SK-N-SH (cell line): ENCODE results near the gene ZBTB7A. TPM values are rescaled to one million over a fixed set of nuclear protein-coding genes. Genes with fewer than 3 reads are reported as not detected.

Experiments used
- CTCF ChIA-PET: fragments of 300-600, 350-600 bp; formaldehyde crosslinking; extraction: SDS; loops from one replicate; lab custom pipeline; 2021; lab: Yijun Ruan, JAX
- POLR2A ChIA-PET: fragments of 350-600 bp; sonication (Branson Sonifier 250); formaldehyde crosslinking; extraction: SDS; loops from one replicate; lab custom pipeline; 2020; ENCODE audit warnings: antibody characterized with exemption, inconsistent platforms; lab: Yijun Ruan, JAX
- DNase-seq: peaks from one replicate; pipeline ENCODE4 v3.0.0; 2012
- H2AFZ ChIP-seq: fragments of 200-600 bp; sonication (generic); 2 replicates; pipeline ENCODE4 v1.8.1; 2016; ENCODE audit warnings: antibody characterized with exemption, mild to moderate bottlenecking, low read depth
- H3F3A ChIP-seq: fragments of 200-600 bp; sonication (generic); replicated peaks from 2 replicates; pipeline ENCODE3; 2016; ENCODE audit warnings: antibody characterized with exemption, mild to moderate bottlenecking; ENCODE audit not compliant: insufficient read depth
- H3K27ac ChIP-seq, 2 experiments: fragments of 200-500 bp in 1 of 2; fragments of 200-600 bp in 1 of 2; sonication (Bioruptor generic) in 1 of 2; sonication (generic), shearing (Covaris generic) in 1 of 2; 2 replicates each; pipeline versions ENCODE4 v1.5.1 to v1.6.1; 2014 to 2016; ENCODE audit warnings: low read depth in 2 of 2, inconsistent platforms in 1 of 2, low read length in 1 of 2, mild to moderate bottlenecking in 1 of 2, mixed read lengths in 1 of 2
- H3K27me3 ChIP-seq: fragments of 200-600 bp; sonication (generic), shearing (Covaris generic); 2 replicates; pipeline ENCODE4 v1.6.1; 2016; ENCODE audit warnings: mixed run types; ENCODE audit not compliant: insufficient read depth
- H3K36me3 ChIP-seq, 2 experiments: fragments of 200-500 bp in 1 of 2; fragments of 200-600 bp in 1 of 2; sonication (Bioruptor generic) in 1 of 2; sonication (generic) in 1 of 2; replicated peaks in 1 of 2; 2 replicates each; pipeline versions ENCODE3 to v1.5.1; 2014 to 2016; ENCODE audit warnings: low read length in 1 of 2, mild to moderate bottlenecking in 1 of 2; ENCODE audit not compliant: insufficient read depth in 2 of 2, control insufficient read depth in 1 of 2
- H3K4me1 ChIP-seq, 2 experiments: fragments of 200-500 bp in 1 of 2; fragments of 200-600 bp in 1 of 2; sonication (Bioruptor generic) in 1 of 2; sonication (generic), shearing (Covaris generic) in 1 of 2; 2 replicates each; pipeline versions ENCODE4 v1.5.1 to v1.6.1; 2014 to 2016; ENCODE audit warnings: low read depth in 1 of 2, low read length in 1 of 2, mixed run types in 1 of 2; ENCODE audit not compliant: insufficient read depth in 2 of 2, control insufficient read depth in 1 of 2
- H3K4me2 ChIP-seq: fragments of 200-600 bp; sonication (generic), shearing (Covaris generic); 2 replicates; pipeline ENCODE4 v1.6.1; 2017; ENCODE audit warnings: mixed run types
- H3K4me3 ChIP-seq, 2 experiments: fragments of 200-500 bp in 1 of 2; fragments of 200-600 bp in 1 of 2; sonication (Bioruptor generic) in 1 of 2; sonication (generic), shearing (Covaris generic) in 1 of 2; 2 replicates each; pipeline versions ENCODE4 v1.5.1 to v1.8.1; 2014 to 2016; ENCODE audit warnings: low read depth in 2 of 2, inconsistent platforms in 1 of 2, low read length in 1 of 2, mild to moderate bottlenecking in 1 of 2, mixed read lengths in 1 of 2, moderate library complexity in 1 of 2
- H3K79me2 ChIP-seq: fragments of 200-600 bp; sonication (generic); 2 replicates; pipeline ENCODE4 v1.8.1; 2017; ENCODE audit warnings: mild to moderate bottlenecking; ENCODE audit not compliant: insufficient read depth
- H3K9ac ChIP-seq: fragments of 200-600 bp; sonication (generic); 2 replicates; pipeline ENCODE4 v1.6.1; 2017; ENCODE audit warnings: mixed run types
- H3K9me2 ChIP-seq: fragments of 200-600 bp; sonication (generic); 2 replicates; pipeline ENCODE4 v1.6.1; 2017; ENCODE audit warnings: mixed run types
- H3K9me3 ChIP-seq: fragments of 200-600 bp; sonication (generic); 2 replicates; pipeline ENCODE4 v1.6.1; 2017; ENCODE audit warnings: mixed run types, mild to moderate bottlenecking, moderate library complexity
- H4K20me1 ChIP-seq: fragments of 200-600 bp; sonication (generic); 2 replicates; pipeline ENCODE4 v1.6.1; 2017; ENCODE audit warnings: mild to moderate bottlenecking, mixed run types; ENCODE audit not compliant: insufficient read depth
- CTCF ChIP-seq: fragments of 200-600 bp; sonication (generic); IDR thresholded peaks from 2 replicates; pipeline ENCODE4 v1.6.1; 2017; ENCODE audit warnings: antibody characterized with exemption, mild to moderate bottlenecking, moderate library complexity
- ELF1 ChIP-seq: IDR thresholded peaks from 2 replicates; pipeline ENCODE4 v1.4.0; 2012
- FOXJ3 ChIP-seq: sonication (generic); formaldehyde crosslinking; IDR thresholded peaks from 2 replicates; pipeline ENCODE4 v1.5.1; 2020; ENCODE audit warnings: mild to moderate bottlenecking, missing genetic modification reagents
- GABPA ChIP-seq: IDR thresholded peaks from 2 replicates; pipeline ENCODE4 v1.4.0; 2012; ENCODE audit warnings: low read depth, mild to moderate bottlenecking
- GATA2 ChIP-seq: sonication (generic); formaldehyde crosslinking; IDR thresholded peaks from 2 replicates; pipeline ENCODE4 v1.5.0; 2020; ENCODE audit warnings: mild to moderate bottlenecking, missing genetic modification reagents
- MEF2A ChIP-seq: IDR thresholded peaks from 2 replicates; pipeline ENCODE4 v1.4.0; 2012; ENCODE audit warnings: low read depth, borderline replicate concordance
- NRF1 ChIP-seq: IDR thresholded peaks from 2 replicates; pipeline ENCODE4 v1.6.1; 2012; ENCODE audit warnings: low read depth, mild to moderate bottlenecking, low read length
- RAD21 ChIP-seq: IDR thresholded peaks from 2 replicates; pipeline ENCODE4 v1.6.1; 2012; ENCODE audit warnings: mild to moderate bottlenecking, low read length
- RFX5 ChIP-seq: IDR thresholded peaks from 2 replicates; pipeline ENCODE4 v1.6.1; 2012; ENCODE audit warnings: mild to moderate bottlenecking, improper control_type of control experiment, low read length
- RXRA ChIP-seq: IDR thresholded peaks from 2 replicates; pipeline ENCODE4 v1.4.0; 2012; ENCODE audit warnings: low read depth, mild to moderate bottlenecking, borderline replicate concordance
- SIN3A ChIP-seq: IDR thresholded peaks from 2 replicates; pipeline ENCODE4 v1.6.1; 2012; ENCODE audit warnings: low read depth, mild to moderate bottlenecking, low read length, moderate library complexity, borderline replicate concordance
- TAF1 ChIP-seq: IDR thresholded peaks from 2 replicates; pipeline ENCODE4 v1.6.1; 2012; ENCODE audit warnings: low read depth, mild to moderate bottlenecking, low read length, moderate library complexity, borderline replicate concordance
- TCF12 ChIP-seq: IDR thresholded peaks from 2 replicates; pipeline ENCODE4 v1.4.0; 2012
- TEAD4 ChIP-seq: IDR thresholded peaks from 2 replicates; pipeline ENCODE4 v1.4.0; 2012; ENCODE audit warnings: mild to moderate bottlenecking, borderline replicate concordance; ENCODE audit not compliant: insufficient read depth
- WGBS: methylation state at CpG from one replicate; pipeline ENCODE4 v1.1.6; 2017; ENCODE audit warnings: low lambda C conversion rate; 5-methylcytosine and 5-hydroxymethylcytosine counted together
- polyA plus RNA-seq, 3 experiments: library from polyadenylated mRNA; depleted of rRNA; stranded (reverse); fragments of >200 nt; gene quantifications; 2 replicates each; pipeline ENCODE4 v1.2.3, GENCODE V29; 2012
- TF ChIP-seq, protein P1 (sequence below): IDR thresholded peaks from 2 replicates; pipeline ENCODE4; 2012
- TF ChIP-seq, protein P2 (sequence below): IDR thresholded peaks from 2 replicates; pipeline ENCODE4 v1.4.0; 2012; ENCODE audit warnings: low read depth, borderline replicate concordance
- TF ChIP-seq, protein P3 (sequence below): IDR thresholded peaks from 2 replicates; pipeline ENCODE4 v1.4.0; 2012; ENCODE audit warnings: low read depth, borderline replicate concordance
- TF ChIP-seq, protein P4 (sequence below): fragments of 150-350 bp; IDR thresholded peaks from 2 replicates; pipeline ENCODE4 v1.6.1; 2016; ENCODE audit warnings: mild to moderate bottlenecking, low read depth, low read length

ZBTB7A gene
- polyA plus RNA-seq, 1 of the 3 experiments (the other 2 are of a cell fraction): 7.4 TPM

- H4K20me1 ChIP-seq: peaks cover 24% of the 10 kb centered on the region
- no peaks in the 10 kb centered on the region for H3K9me2 ChIP-seq
- H3K9me3 ChIP-seq: no peaks in the 10 kb centered on the region
- ChIA-PET CTCF (no interaction called here), POLR2A (no interaction called here)
- H3K4me3 ChIP-seq: peak overlapping the region; percentile 76 to 80
- peaks cover 4% of the 10 kb centered on the region for H3F3A ChIP-seq
- H3K9ac ChIP-seq: peak overlapping the region; percentile 87
- peaks cover 29% of the 10 kb centered on the region for H3K79me2 ChIP-seq
- peak overlapping the region; percentile 63 to 90; a peak in 3 of 4 replicates for H3K27ac ChIP-seq
- H3K4me1 ChIP-seq: peaks cover 0 to 16% of the 10 kb centered on the region in 2 experiments; a peak in 1 of 4 replicates
- WGBS: 7% methylated on average over 9 of the region's 58 CpGs
- DNase-seq: peak; percentile 84
- peak overlapping the region; percentile 88 for H3K4me2 ChIP-seq
- no peaks in the 10 kb centered on the region for H3K27me3 ChIP-seq
- H3K36me3 ChIP-seq: peaks cover 3 to 6% of the 10 kb centered on the region in 2 experiments
- TF ChIP-seq, protein P1, sequence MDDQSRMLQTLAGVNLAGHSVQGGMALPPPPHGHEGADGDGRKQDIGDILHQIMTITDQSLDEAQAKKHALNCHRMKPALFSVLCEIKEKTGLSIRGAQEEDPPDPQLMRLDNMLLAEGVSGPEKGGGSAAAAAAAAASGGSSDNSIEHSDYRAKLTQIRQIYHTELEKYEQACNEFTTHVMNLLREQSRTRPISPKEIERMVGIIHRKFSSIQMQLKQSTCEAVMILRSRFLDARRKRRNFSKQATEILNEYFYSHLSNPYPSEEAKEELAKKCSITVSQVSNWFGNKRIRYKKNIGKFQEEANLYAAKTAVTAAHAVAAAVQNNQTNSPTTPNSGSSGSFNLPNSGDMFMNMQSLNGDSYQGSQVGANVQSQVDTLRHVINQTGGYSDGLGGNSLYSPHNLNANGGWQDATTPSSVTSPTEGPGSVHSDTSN: no peak
- TF ChIP-seq GABPA: no peak
- no peak for TF ChIP-seq RXRA
- no peak for TF ChIP-seq GATA2
- TF ChIP-seq, protein P2, sequence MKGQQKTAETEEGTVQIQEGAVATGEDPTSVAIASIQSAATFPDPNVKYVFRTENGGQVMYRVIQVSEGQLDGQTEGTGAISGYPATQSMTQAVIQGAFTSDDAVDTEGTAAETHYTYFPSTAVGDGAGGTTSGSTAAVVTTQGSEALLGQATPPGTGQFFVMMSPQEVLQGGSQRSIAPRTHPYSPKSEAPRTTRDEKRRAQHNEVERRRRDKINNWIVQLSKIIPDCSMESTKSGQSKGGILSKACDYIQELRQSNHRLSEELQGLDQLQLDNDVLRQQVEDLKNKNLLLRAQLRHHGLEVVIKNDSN: no peak
- H2AFZ ChIP-seq: peak overlapping the region; percentile 63; the same call in 1 of the 2 replicates
Observed at GRCh38 chr19:4067396-4068046, 822 bp upstream of the ZBTB7A start.

DNA sequence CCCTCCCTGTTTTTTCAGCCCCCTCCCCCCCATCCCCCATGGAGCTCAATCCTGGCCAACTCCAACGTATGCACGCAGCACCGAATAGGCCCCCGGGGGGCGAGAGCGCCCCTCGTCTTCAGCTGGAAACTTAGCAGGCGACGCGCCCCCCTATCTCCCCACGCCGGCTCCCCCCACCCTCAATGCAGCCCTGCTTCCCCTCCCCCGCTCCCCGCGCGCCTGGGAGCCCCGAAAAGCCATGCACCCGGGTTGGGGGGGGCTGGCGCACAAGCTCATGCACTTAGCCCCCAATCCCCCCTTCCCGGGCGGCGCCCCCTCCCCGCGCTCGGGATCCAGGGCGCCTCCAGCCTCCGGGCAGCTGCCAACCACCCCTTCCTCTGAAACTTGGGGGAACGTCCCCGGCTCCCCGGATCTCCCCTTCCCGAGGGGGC lies 508 bp downstream of the ZBTB7A start:
- H3F3A ChIP-seq: peaks cover 4% of the 10 kb centered on the region
- no peaks in the 10 kb centered on the region for H3K9me2 ChIP-seq
- H3K79me2 ChIP-seq: peaks cover 42% of the 10 kb centered on the region
- H3K4me1 ChIP-seq: peaks cover 0 to 16% of the 10 kb centered on the region in 2 experiments; a peak in 1 of 4 replicates
- peak overlapping the region; percentile 88 for H3K4me2 ChIP-seq
- H3K27ac ChIP-seq: peak overlapping the region; percentile 63 to 90; a peak in 3 of 4 replicates
- H4K20me1 ChIP-seq: peaks cover 38% of the 10 kb centered on the region
- no peak for DNase-seq
- no peaks in the 10 kb centered on the region for H3K27me3 ChIP-seq
- TF ChIP-seq FOXJ3 (CRISPR knock-in tag) (no peak), SIN3A (no peak), RFX5 (no peak), RAD21 (no peak), TAF1 (no peak; the same call in 1 of the 2 replicates), TEAD4 (no peak), TCF12 (no peak), MEF2A (no peak), GATA2 (no peak), CTCF (no peak), ELF1 (no peak), NRF1 (no peak)
- TF ChIP-seq, protein P3, sequence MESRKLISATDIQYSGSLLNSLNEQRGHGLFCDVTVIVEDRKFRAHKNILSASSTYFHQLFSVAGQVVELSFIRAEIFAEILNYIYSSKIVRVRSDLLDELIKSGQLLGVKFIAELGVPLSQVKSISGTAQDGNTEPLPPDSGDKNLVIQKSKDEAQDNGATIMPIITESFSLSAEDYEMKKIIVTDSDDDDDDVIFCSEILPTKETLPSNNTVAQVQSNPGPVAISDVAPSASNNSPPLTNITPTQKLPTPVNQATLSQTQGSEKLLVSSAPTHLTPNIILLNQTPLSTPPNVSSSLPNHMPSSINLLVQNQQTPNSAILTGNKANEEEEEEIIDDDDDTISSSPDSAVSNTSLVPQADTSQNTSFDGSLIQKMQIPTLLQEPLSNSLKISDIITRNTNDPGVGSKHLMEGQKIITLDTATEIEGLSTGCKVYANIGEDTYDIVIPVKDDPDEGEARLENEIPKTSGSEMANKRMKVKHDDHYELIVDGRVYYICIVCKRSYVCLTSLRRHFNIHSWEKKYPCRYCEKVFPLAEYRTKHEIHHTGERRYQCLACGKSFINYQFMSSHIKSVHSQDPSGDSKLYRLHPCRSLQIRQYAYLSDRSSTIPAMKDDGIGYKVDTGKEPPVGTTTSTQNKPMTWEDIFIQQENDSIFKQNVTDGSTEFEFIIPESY: no peak
- TF ChIP-seq, protein P4, sequence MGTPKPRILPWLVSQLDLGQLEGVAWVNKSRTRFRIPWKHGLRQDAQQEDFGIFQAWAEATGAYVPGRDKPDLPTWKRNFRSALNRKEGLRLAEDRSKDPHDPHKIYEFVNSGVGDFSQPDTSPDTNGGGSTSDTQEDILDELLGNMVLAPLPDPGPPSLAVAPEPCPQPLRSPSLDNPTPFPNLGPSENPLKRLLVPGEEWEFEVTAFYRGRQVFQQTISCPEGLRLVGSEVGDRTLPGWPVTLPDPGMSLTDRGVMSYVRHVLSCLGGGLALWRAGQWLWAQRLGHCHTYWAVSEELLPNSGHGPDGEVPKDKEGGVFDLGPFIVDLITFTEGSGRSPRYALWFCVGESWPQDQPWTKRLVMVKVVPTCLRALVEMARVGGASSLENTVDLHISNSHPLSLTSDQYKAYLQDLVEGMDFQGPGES: no peak
- TF ChIP-seq, protein P1: no peak
- peak overlapping the region; percentile 76 to 80 for H3K4me3 ChIP-seq
- peak overlapping the region; percentile 87 for H3K9ac ChIP-seq
- ChIA-PET POLR2A (interaction anchor here (0.6 to 1.2 kb wide), 4 partner anchors 59 to 589 kb away, joined by 3 to 4 read pairs (median 4); partner anchors contain the start of genes EEF2 and PIAS4), CTCF (interaction anchor here (0.8 kb wide), 1 partner anchor 74 kb away, joined by 3 read pairs; no protein-coding TSS in a partner anchor)
- peaks cover 3 to 13% of the 10 kb centered on the region in 2 experiments for H3K36me3 ChIP-seq
- no peaks in the 10 kb centered on the region for H3K9me3 ChIP-seq
- WGBS: 0% methylated on average over 11 of the region's 31 CpGs
- no peak overlapping the region for H2AFZ ChIP-seq
